Smooth muscle cell (in vitro differentiated cells): ENCODE data around the gene SATB2. TPM values are rescaled to one million over a fixed set of nuclear protein-coding genes. Genes with fewer than 3 reads are reported as not detected.

ENCODE experiments used
- DNase-seq: peaks from one replicate; lab custom pipeline; 2025; ENCODE audit not compliant: unreplicated experiment; lab: John Stamatoyannopoulos, UW
- H2AFZ ChIP-seq: fragments of 200-600 bp; sonication (generic); 2 replicates; pipeline ENCODE4 v1.6.0; 2016; ENCODE audit warnings: antibody characterized with exemption, low read depth, mild to moderate bottlenecking
- H3F3A ChIP-seq: fragments of 200-600 bp; sonication (generic); 2 replicates; pipeline ENCODE4 v1.6.0; 2017; ENCODE audit warnings: antibody characterized with exemption, low read depth
- H3K27ac ChIP-seq: fragments of 200-600 bp; sonication (generic); 2 replicates; pipeline ENCODE4 v1.5.1; 2016; ENCODE audit warnings: low read depth, mild to moderate bottlenecking
- H3K27me3 ChIP-seq: fragments of 200-600 bp; sonication (generic); 2 replicates; pipeline ENCODE4 v1.6.1; 2016; ENCODE audit warnings: low read depth, mild to moderate bottlenecking
- H3K36me3 ChIP-seq: fragments of 200-600 bp; sonication (generic); 2 replicates; pipeline ENCODE4 v1.5.1; 2016; ENCODE audit warnings: low read depth
- H3K4me1 ChIP-seq: fragments of 200-600 bp; sonication (generic); 2 replicates; pipeline ENCODE4 v1.5.1; 2016; ENCODE audit warnings: low read depth
- H3K4me2 ChIP-seq: fragments of 200-600 bp; sonication (generic); 2 replicates; pipeline ENCODE4 v1.6.0; 2016; ENCODE audit warnings: mild to moderate bottlenecking
- H3K4me3 ChIP-seq: fragments of 200-600 bp; sonication (generic); 2 replicates; pipeline ENCODE4 v1.5.1; 2016; ENCODE audit warnings: mild to moderate bottlenecking
- H3K79me2 ChIP-seq: fragments of 200-600 bp; sonication (generic); 2 replicates; pipeline ENCODE4 v1.6.0; 2016; ENCODE audit warnings: low read depth, mild to moderate bottlenecking
- H3K9ac ChIP-seq: fragments of 200-600 bp; sonication (generic); 2 replicates; pipeline ENCODE4 v1.6.0; 2016; ENCODE audit warnings: low read depth
- H3K9me3 ChIP-seq: fragments of 200-600 bp; sonication (generic); replicated peaks from 2 replicates; pipeline ENCODE4 v1.5.1; 2016; ENCODE audit warnings: low read depth
- H4K20me1 ChIP-seq: fragments of 200-600 bp; sonication (generic); 2 replicates; pipeline ENCODE4 v1.6.0; 2016; ENCODE audit warnings: low read depth
- WGBS: methylation state at CpG from one replicate; pipeline ENCODE4 v1.1.7; 2016; ENCODE audit warnings: low lambda C conversion rate; 5-methylcytosine and 5-hydroxymethylcytosine counted together
- polyA plus RNA-seq: library from polyadenylated mRNA; unstranded; fragments of >200 nt; fragmentation: Nextera tagmentation; extraction: Ambion mirVana; gene quantifications from 2 replicates; pipeline ENCODE4 v1.2.1, GENCODE V29; 2016
- total RNA-seq: library from RNA; depleted of rRNA; stranded (reverse); fragments of >200 nt; gene quantifications from 2 replicates; pipeline ENCODE4 v1.2.3, GENCODE V29; 2014
- TF ChIP-seq, protein P1 (sequence below): fragments of 200-600 bp; sonication (generic); IDR thresholded peaks from 2 replicates; pipeline ENCODE4 v1.5.1; 2017; ENCODE audit warnings: borderline replicate concordance, mild to moderate bottlenecking, antibody characterized with exemption; ENCODE audit not compliant: insufficient read depth, poor library complexity, severe bottlenecking

The SATB2 gene
- total and polyA plus RNA-seq, 2 experiments from 2014 or later, result 0.73 to 12.5 TPM

DNA sequence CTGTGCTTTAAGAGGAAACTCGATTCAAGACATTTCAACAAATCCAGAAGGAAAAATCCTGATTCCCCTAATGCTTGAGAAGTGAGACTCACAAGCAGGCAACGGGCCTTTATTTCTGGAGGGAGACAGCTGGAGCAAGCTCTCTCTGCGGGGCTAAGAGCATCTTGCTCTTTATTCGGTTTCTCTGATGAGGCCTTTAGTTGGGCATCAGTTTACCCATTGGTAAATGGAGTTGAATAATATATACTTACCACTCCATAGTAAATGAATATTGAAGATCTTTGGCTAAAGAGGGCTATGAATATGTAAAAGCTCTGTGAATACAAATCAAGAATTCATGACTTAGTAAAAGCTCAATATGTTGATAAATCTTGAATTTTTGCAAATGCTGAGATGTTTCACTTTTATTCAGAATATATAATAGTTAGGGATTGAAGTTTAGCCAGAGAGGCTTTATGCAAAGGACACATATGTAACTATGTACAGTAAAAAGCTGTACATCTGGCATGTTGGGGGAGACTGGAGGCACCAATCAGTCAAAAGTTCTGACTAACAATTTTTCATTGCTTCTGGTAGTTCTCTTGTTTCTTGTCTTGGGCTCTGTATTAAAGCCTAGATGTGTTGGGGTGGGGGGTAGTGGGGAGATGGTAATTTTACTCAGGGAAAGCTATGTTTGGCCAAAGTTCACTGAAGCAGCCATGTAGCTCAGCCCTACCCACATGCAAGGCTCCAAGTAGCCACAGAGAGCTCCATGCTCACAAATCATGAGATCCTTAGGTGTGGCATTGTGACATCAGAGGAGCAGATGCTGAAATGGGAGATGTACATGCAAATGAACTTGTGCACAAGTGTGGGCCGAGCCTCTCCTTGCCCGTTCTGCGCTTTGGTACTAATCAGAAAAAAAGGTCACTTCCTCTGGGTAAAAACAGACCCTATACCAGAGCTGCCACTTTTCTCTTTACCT, 200.2 kb downstream of the SATB2 start:
- Histone ChIP-seq H3K27me3 (no peaks in the 10 kb centered on the region), H3K9me3 (no peaks in the 10 kb centered on the region), H3K27ac (no peak overlapping the region), H3K4me1 (peaks cover 5% of the 10 kb centered on the region), H3K4me2 (no peak overlapping the region), H3K79me2 (no peaks in the 10 kb centered on the region), H2AFZ (no peak overlapping the region), H3K9ac (no peak overlapping the region), H4K20me1 (no peaks in the 10 kb centered on the region), H3K36me3 (no peaks in the 10 kb centered on the region), H3K4me3 (no peak overlapping the region), H3F3A (no peaks in the 10 kb centered on the region)
- 93% methylated on average over 7 of the region's 7 CpGs for WGBS
- no peak for DNase-seq
- TF ChIP-seq, protein P1, sequence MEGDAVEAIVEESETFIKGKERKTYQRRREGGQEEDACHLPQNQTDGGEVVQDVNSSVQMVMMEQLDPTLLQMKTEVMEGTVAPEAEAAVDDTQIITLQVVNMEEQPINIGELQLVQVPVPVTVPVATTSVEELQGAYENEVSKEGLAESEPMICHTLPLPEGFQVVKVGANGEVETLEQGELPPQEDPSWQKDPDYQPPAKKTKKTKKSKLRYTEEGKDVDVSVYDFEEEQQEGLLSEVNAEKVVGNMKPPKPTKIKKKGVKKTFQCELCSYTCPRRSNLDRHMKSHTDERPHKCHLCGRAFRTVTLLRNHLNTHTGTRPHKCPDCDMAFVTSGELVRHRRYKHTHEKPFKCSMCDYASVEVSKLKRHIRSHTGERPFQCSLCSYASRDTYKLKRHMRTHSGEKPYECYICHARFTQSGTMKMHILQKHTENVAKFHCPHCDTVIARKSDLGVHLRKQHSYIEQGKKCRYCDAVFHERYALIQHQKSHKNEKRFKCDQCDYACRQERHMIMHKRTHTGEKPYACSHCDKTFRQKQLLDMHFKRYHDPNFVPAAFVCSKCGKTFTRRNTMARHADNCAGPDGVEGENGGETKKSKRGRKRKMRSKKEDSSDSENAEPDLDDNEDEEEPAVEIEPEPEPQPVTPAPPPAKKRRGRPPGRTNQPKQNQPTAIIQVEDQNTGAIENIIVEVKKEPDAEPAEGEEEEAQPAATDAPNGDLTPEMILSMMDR, result no peak

DNA sequence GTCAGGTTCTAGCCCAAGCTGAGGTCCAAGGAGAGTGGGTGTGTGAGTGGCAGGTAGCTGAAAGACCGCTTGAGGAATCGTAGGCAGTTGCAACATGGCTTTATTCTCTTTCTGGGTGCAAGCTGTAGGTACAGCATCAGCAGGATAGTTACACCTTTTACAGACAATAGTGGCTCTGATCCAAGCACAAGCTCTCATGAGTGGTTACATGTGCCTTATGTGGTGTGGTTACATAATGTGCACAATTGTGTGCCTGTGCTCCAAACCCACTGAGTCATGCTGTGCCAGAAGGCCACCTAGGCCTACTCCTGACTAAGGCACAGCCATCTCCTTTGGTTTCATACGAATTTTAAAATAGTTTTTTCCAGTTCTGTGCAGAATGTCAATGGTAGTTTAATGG, 227.6 kb downstream of the SATB2 start:
- no peak for DNase-seq
- H3K27me3 ChIP-seq, result no peaks in the 10 kb centered on the region
- no peaks in the 10 kb centered on the region for H4K20me1 ChIP-seq
- H3K9ac ChIP-seq, result no peak overlapping the region
- no peaks in the 10 kb centered on the region for H3K4me1 ChIP-seq
- WGBS, result 93% methylated on average over 3 of the region's 3 CpGs
- no peaks in the 10 kb centered on the region for H3F3A ChIP-seq
- H3K36me3 ChIP-seq, result no peaks in the 10 kb centered on the region
- no peaks in the 10 kb centered on the region for H3K79me2 ChIP-seq
- no peak overlapping the region for H3K4me2 ChIP-seq
- H3K9me3 ChIP-seq, result no peaks in the 10 kb centered on the region
- H2AFZ ChIP-seq, result no peak overlapping the region
- no peak overlapping the region for H3K27ac ChIP-seq
- TF ChIP-seq, protein P1, result no peak
- no peak overlapping the region for H3K4me3 ChIP-seq

DNA sequence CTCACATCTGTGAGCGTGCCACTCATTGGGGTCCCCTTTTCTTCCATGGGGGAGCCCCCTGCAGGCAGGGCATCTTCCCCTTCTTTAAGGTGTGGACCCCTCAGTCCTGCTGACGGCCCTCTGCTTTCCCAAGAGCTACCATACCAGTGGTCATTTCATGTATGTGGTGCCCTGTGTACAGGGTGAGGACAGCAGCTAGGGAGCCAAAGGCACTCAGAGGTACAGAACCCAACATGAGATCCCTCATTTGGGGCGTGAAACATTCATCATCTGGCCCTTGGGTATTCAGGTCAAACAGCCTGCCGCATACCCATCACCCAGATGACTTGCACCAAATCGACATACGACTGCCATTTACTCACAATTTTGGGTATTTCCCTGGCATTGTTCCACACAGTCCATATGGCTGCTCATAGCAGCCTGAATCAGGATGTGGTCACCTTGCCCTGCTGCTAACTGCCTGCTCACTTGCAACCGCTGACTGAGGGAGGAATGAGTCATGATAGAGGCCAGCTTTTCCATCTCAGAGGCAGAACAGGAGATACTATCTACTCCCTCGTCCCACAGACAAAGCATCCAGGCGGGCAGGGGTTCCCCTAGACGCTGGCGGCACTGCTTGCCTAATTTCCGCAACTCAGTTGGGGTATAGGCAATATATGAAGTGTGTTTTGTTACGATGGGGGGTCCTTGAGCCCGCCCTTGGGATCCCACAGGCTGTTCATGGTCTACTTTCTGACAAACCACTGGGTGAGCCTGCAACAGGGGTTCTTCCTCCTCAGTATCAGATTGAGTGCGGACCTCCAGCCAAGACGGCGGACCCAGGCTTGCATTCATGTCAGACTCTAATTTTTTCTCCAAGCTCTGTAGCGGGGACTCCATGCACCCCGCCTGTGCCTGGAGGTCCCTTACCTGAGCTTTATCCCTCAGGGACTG, 228.6 kb downstream of the SATB2 start:
- Histone ChIP-seq H2AFZ (no peak overlapping the region), H3K27me3 (no peaks in the 10 kb centered on the region), H3K36me3 (no peaks in the 10 kb centered on the region), H4K20me1 (no peaks in the 10 kb centered on the region), H3F3A (no peaks in the 10 kb centered on the region), H3K4me3 (no peak overlapping the region), H3K4me1 (no peaks in the 10 kb centered on the region), H3K9ac (no peak overlapping the region), H3K27ac (no peak overlapping the region), H3K9me3 (no peaks in the 10 kb centered on the region), H3K79me2 (no peaks in the 10 kb centered on the region), H3K4me2 (no peak overlapping the region)
- no peak for DNase-seq
- TF ChIP-seq, protein P1, result no peak
- 74% methylated on average over 19 of the region's 19 CpGs for WGBS
